Esophagus muscularis mucosa (tissue), 3 donors: Measurements from ENCODE around the gene SRP68.

Experiments used
- EP300 ChIP-seq: sonication (generic); formaldehyde crosslinking; IDR thresholded peaks from one replicate; pipeline ENCODE4 v1.6.1; 2017; ENCODE audit warnings: antibody characterized with exemption
- POLR2AphosphoS5 ChIP-seq, 2 donors: sonication (generic); formaldehyde crosslinking; IDR thresholded peaks; one replicate each; pipeline ENCODE4 v1.6.1; 2017; ENCODE audit warnings: antibody characterized with exemption in 2 of 2

GRCh38 chr17:76004750-76005262 lies 67.5 kb downstream of the SRP68 start:
- TF ChIP-seq EP300, result no peak
- no peak for TF ChIP-seq POLR2AphosphoS5 (IDR thresholded peaks at IDR 0.05)
